Measurements from ENCODE around the gene SCTR.

Gene SCTR

GRCh38 chr2:119517433-119517832 is 6.8 kb downstream of the SCTR start:
- no peak overlapping the region for H3K4me3 ChIP-seq (replicated peaks; ENCODE audit: insufficient read depth, low read length)
- TF ChIP-seq CTCF (IDR thresholded peaks at IDR 0.05; ENCODE audit: insufficient read depth, low read length) (peak; percentile 79), REST (IDR thresholded peaks at IDR 0.05; ENCODE audit: insufficient replicate concordance, low read depth) (no peak), GABPA (IDR thresholded peaks at IDR 0.05; ENCODE audit: low read depth) (no peak), POLR2AphosphoS5 (IDR thresholded peaks at IDR 0.05; ENCODE audit: low read depth) (no peak), SPI1 (IDR thresholded peaks at IDR 0.05; ENCODE audit: borderline replicate concordance, low read depth) (no peak)
- DNase-seq (ENCODE audit: low read depth in 1 of 2, low spot score in 1 of 2) = peak; percentile 54 to 83

GRCh38 chr2:119516121-119516520 is 8.2 kb downstream of the SCTR start:
- Histone ChIP-seq H3K27ac (replicated peaks) (no peak overlapping the region), H3K4me3 (replicated peaks; ENCODE audit: insufficient read depth, low read length) (no peak overlapping the region), H3K27me3 (ENCODE audit: insufficient read depth, poor library complexity, severe bottlenecking) (peaks cover 2% of the 10 kb centered on the region)
- no peak for DNase-seq (ENCODE audit: low read depth in 1 of 2, low spot score in 1 of 2)
- TF ChIP-seq SPI1 (IDR thresholded peaks at IDR 0.05; ENCODE audit: borderline replicate concordance, low read depth) (no peak), REST (IDR thresholded peaks at IDR 0.05; ENCODE audit: insufficient replicate concordance, low read depth) (no peak), GABPA (IDR thresholded peaks at IDR 0.05; ENCODE audit: low read depth) (no peak), POLR2AphosphoS5 (IDR thresholded peaks at IDR 0.05; ENCODE audit: low read depth) (no peak), CTCF (IDR thresholded peaks at IDR 0.05; ENCODE audit: insufficient read depth, low read length) (no peak)

More at GRCh38 chr2:119517433-119517832, 6.8 kb downstream of the SCTR start:
- Histone ChIP-seq H3K27me3 (ENCODE audit: insufficient read depth, poor library complexity, severe bottlenecking) (peaks cover 2% of the 10 kb centered on the region), H3K27ac (replicated peaks) (no peak overlapping the region)

- DNase-seq (ENCODE audit: low read depth in 1 of 2, low spot score in 1 of 2) = no peak
- TF ChIP-seq CTCF (IDR thresholded peaks at IDR 0.05; ENCODE audit: insufficient read depth, low read length) = no peak
- TF ChIP-seq SPI1 (IDR thresholded peaks at IDR 0.05; ENCODE audit: borderline replicate concordance, low read depth) = no peak
- no peak for TF ChIP-seq GABPA (IDR thresholded peaks at IDR 0.05; ENCODE audit: low read depth)
- TF ChIP-seq REST (IDR thresholded peaks at IDR 0.05; ENCODE audit: insufficient replicate concordance, low read depth) = no peak
- TF ChIP-seq POLR2AphosphoS5 (IDR thresholded peaks at IDR 0.05; ENCODE audit: low read depth) = no peak
- H3K4me3 ChIP-seq (replicated peaks; ENCODE audit: insufficient read depth, low read length) = no peak overlapping the region
- peaks cover 2% of the 10 kb centered on the region for H3K27me3 ChIP-seq (ENCODE audit: insufficient read depth, poor library complexity, severe bottlenecking)
- H3K27ac ChIP-seq (replicated peaks) = no peak overlapping the region
These were observed 10.5 kb downstream of the SCTR start for GRCh38 chr2:119513832-119514231.
